NOMO-1 (cell line): ENCODE results near the gene FAM171A1.
A peak's percentile ranks its signal among the peaks of the same experiment; 100 is the strongest.
"Not testable (repeated sequence)": the region's sequence is repeated elsewhere in the genome, so short reads cannot be mapped to it uniquely, and the experiment has no call there.

Experiments used
- DNase-seq, 2 experiments: peaks; one replicate each; lab custom pipeline; 2025; ENCODE audit not compliant: unreplicated experiment in 2 of 2; lab: John Stamatoyannopoulos, UW

Gene FAM171A1

DNA sequence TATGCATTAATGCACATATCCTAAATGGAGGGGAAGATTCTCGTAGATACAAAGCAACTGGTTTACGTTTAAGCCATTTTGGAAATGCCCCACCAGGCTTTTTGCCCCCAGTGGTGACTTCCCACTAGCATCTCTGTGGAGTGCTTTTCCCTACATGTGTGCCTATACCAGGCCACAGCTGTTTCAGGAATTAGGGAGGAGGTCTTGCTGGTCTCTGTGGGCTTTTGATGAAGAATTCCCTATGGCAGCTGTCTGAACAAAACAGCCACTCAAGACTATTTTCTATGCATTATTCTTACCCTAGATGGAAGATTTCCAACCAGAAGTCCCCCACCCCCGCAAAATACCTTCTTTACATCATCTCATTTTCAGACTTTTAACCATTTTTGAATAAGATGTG lies 150.6 kb downstream of the FAM171A1 start:
- DNase-seq, result no peak

DNA sequence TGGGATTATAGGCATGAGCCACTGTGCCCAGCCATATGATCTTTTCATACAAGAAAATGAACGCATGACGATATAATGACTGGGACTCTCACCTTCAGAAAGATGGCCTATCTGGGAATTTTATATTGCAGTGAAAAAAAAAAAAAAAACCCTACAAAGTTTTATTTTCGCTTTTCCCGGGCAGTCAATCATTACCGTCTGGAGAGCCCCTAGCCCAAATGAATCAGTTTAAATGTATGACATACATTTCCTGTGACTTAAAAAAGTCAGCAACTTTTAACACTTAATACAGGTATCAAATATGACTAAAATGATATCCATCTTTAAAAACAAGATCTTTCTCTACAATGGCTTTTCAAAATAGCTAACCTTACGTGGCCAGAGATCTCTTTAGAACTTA lies 154.4 kb downstream of the FAM171A1 start:
- no peak for DNase-seq

DNA sequence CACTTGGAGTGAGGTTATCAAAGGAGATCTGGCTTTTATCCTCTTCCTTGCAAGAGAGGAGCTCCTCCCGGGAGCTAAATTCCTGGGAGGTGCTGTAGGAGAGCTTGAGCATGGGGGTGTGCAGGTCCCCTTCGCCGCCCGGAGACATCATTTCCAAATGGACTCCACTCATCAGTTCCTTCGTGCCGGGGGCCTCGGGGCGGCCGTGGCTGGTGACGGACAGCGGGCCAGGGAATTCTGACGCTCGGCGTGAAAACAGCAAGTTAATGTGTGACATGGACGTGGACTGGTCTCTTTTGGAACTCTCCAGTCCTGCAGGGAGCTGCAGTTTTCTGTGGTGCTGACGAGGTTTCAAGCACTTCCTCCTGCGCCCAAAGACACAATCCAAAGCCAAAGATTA lies 156.9 kb downstream of the FAM171A1 start:
- no peak for DNase-seq

DNA sequence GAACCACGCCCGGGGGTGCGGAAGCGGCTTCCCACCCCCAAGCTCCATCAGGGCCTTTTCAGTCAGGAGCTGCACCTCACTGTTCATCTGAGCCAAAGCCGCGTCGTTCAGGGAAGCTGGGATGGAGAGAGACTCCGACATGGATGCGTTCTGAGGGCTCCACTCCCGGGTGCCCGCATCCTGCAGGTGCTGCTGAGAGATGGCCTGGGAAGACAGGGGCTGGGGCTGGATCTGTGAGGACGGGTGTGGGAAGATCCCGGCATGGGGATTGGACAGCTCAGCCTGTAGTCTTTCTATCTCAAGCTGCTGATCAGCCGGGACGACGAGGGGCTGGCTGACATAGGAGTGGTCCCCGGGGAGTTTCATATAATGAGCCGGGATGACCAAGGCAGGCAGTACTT lies 157.6 kb downstream of the FAM171A1 start:
- DNase-seq, result no peak

DNA sequence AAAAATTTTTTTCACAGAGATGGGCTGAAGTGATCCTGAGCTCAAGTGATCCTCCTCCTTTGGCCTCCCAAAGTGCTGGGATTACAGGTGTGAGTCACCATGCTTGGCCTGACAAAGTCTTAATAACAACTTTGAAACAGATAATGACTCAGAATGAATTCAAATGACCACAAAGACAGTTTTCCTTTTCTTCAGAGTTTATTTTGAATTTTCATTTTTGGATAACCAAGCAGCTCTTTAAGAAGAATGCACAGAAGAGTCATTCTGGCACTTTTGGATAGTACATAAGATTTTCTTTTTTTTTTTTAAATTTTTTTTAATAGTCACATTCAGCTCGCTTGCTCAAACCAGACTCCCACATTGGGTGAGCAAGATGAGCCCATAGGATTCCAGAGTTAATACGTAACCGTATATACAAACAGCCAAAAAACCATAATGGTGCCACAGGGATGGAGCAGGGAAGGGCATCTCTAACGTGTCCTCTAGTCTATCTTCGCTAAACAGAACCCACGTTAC lies 159.6 kb downstream of the FAM171A1 start:
- no peak for DNase-seq

DNA sequence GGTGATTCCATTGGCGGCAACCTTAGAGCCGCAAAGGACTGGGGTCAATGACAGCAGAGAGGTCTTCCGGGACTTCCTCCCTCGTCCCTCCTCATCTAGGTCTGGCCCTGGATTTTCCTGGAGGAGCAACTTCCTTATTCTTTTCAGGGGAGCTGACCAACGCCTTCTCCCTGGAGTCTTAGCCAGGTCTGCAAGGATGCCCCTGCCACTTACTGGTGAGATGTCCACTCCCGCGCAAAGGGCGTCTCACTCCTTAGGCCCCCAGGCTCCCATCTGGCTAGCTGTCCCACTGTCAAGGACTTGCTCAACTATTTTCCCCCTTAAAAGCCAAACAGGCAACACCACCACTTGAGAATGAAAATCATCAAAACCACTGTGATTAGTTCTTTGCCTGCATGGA lies 160.6 kb downstream of the FAM171A1 start:
- no peak for DNase-seq

DNA sequence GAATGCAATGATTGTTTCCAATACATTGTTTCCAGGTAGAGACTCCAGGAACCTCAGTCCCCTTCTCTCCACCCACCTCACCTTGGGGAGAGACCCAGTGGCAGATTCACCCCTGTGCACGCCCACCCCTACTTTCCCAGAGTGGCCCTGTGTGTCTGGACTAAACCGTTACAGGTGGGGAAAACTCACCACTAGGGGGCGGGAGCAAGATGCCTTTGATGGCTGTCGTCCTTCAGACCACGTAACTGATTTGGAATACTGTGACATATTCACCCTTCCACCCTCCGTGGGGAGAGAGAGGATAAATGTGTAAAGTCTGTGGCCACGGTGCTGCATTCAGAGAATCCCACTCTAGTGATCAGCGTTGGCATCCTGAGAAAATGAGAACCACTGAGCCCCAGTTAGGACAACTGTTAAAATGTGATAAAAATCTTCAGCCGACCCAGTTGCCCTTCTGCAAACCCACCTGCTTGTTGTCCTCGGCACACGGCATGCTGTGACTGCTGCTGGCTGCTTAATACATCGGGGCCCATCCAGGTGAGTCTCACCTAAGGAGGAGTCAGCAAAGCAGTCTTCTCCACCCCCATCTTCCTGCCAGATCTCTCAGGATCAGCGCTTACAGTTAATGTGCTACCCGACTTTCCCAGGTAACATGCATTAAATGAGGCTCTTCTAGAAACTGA lies 161.1 kb downstream of the FAM171A1 start:
- DNase-seq, result peak; percentile 37 to 63

DNA sequence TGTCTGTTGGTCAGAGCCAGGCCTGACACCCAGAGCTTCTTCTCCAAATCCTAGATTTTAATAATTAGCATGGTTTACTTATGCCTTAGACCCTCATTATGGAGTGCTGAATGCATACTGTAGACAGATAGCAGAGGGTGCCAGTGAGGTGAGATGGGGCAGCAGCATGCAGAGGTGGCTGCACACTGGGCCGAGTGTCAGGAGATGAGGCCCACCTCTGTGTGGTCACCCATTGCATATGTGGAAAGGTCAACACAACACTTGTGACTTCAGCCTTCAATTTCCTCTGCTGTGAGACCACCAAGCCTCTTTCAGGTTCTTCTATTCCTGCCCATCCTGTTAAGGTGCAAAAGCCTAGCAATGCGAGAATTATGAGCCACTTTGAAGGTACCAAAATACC lies 162.9 kb downstream of the FAM171A1 start:
- DNase-seq, result no peak

DNA sequence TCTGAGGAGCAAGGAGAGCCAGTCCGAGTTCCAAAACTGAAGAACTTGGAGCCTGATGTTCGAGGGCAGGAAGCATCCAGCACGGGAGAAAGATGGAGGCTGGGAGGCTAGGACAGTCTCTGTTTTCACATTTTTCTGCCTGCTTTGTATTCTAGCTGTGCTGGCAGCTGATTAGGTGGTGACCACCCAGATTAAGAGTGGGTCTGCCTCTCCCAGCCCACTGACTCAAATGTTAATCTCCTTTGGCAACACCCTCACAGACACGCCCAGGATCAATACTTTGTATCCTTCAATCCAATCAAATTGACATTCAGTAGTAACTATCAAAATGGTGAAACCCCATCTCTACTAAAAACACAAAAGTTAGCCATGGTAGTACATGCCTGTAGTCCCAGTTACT lies 163.7 kb downstream of the FAM171A1 start:
- not testable (repeated sequence) for DNase-seq

DNA sequence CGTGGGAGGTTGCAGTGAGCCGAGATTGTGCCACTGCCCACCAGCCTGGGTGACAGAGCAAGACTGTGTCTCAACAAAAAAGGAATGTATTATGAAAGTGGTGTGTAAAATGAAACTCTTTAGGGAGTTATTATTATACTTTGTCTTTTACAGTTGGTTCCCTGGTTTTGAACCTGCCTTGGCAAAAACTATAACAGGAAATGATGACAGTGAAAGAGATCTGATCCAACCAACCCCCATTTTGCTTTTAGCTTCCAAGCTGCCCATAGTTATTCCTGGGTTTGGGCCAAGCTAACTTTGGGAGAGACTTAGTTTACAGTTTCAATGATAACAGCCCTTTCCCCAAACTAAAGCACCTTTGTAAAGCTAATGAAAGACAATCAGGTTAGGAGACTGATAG lies 168.4 kb downstream of the FAM171A1 start:
- no peak for DNase-seq

DNA sequence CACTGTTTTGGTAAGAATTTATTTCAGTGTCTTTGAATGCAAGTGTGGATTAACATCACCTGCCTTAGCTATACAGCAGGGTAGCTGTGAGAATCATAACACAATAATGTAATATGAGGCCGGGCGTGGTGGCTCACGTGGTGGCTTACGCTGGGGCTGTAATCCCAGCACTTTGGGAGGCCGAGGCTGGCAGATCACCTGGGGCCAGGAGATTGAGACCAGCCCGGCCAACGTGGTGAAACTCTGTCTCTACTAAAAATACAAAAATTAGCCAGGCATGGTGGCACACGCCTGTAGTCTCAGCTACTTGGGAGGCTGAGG lies 168.8 kb downstream of the FAM171A1 start:
- not testable (repeated sequence) for DNase-seq

DNA sequence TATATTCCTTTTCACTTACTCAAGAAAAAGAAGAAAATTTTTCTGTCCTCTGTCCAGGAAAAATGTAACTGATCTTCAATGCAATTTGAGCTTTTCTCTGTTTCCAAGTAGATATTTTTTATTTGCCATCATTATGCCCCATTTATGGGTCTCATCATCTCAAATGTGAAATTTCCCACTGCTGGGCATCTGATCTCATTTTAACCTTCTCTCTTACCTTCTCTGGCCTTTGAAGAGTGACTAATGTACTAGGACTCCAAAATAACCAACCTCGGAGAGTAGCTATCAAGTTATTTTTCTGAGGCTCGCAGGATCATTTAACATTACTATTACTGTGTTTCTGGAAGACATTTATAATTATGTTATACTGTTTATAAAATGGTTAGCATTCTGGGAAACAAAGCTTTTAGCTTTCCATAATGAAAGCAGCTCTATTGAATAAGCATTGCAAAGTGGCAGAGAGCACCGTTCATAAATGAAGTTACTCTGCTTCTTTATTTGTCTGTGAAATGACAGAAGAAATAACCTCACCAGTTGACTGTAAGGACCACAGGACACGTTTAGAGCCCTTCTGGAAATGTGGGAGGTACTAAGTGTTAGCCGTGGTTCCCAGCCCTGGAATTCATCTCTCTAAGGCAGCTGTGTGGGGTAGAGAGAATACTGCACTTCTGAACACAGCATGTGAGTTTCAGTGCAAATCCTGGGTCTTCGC lies 169.3 kb downstream of the FAM171A1 start:
- DNase-seq, result no peak

DNA sequence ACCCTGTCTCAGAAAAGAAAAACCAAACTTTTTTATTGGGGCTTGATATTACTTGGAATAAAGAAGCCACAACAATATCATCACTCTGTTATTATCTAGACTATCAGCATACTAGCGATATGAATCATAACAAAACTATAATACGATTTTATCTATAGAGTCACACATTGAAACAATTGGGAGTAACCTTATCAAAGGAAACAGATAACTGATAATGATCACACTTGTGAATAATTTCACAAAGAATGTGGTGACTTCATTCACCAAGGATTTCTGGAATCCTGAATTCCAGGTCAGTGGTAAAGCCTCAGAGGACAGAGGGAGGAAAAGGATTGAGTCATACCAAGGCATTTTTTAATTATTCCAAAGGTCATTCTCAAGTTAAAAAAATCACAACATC lies 170.5 kb downstream of the FAM171A1 start:
- no peak for DNase-seq

DNA sequence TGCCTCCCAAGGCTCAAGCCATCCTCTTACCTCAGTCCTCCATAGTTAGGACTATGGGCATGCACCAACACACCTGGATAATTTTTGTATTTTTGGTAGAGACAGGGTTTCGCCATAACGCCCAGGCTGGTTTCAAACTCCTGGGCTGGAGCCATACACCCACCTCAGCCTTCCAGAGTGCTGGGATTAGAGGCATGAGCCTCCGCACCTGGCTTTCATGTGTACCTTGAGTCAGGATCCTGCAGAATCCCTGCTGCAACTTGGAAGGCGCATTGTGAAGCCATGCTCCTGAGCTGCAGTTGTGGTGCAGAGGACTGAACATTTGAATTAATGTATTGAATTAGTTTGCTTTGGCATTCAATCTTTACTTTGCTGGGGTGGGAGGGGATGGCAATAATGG lies 173.2 kb downstream of the FAM171A1 start:
- DNase-seq, result no peak

DNA sequence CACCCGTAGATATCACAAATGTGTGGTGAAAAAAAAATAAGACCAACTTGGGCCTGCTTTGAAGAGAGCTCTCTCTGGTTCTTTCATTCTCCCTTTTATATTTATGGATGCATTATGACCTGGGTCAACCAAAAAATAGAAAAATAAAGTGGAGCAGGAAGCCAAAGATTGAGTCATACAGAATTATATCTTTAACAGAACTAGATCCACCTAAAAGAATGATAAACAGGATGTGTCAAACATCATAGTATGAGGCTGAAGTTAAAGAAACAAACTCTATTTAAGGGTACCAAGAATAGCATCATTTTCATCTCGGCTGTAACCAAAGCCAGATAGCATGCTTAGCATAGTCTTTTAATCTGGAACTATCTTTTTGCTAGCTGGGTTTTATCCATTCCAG lies 173.8 kb downstream of the FAM171A1 start:
- no peak for DNase-seq

DNA sequence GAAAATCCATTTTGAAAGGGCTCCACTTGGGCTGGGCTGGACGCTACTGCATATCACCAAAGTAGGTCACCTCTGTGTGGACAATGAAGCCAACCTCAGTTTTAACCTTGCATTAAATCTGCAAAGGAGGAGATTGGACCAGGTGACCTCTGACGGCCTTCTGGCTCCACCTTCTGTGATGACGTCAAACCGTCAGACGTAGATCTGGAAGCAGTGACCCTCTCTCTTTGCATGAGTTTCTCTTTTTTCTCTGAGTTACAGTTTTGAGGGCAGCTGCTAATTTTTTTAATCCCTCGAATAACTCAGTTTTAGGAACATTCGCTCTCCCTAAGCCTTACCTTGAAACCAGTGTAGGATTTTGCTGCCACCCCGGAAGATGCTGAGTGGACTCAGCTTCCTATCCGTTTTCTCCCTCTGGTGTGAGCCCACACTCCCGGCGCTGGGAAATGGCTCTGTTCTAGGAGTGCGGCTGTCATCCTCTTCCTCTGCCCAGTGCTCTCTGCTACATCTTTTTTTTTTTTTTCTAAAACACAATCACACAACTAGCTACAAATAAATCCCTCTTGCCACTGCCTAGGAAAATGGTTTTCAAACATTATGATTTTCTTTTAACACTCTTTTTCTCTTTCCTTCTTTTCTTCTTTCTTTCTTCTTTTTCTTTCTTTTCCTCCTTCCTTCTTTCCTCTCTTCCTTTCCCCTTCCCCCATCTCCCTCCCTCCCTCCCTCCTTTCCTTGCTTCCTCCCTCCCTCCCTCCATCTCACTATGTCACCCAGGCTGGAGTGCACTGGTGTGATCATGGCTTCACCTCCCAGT lies 174.9 kb downstream of the FAM171A1 start:
- peak; percentile 19 to 44 for DNase-seq

DNA sequence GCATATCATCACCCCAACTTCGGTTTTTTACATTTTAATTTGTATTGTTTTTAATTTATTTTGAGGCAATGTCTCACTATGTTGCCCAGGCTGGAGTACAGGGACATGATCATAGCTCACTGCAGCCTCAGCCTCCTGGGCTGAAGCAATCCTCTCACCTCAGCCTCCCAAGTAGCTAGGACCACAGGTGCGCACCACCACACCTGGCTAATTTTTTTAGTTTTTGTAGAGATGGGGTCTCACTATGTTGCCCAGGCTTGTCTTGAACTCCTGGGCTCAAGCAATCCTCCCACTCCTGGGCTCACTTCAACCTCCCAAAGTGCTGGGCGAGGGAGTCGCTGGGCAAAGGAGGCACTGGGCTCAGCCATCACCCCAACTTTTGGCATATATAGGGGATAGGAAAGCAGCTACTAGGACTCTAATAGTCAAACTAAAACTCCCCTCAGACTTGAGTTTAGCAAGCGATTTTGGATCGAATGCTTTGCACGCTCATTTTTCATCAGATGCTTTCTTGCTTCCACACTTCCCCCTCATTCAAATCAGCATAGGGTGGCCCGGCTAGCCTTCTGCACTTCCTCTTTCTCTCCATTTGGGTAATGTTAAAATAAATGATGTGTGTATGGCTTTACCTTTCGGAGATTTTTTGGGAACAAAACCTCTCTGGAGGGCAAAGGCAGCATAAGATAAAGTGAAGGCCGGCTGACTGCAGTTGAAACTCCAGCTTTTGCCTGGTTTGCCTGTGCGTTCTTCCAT lies 181.8 kb downstream of the FAM171A1 start:
- peak; percentile 55 to 77 for DNase-seq

DNA sequence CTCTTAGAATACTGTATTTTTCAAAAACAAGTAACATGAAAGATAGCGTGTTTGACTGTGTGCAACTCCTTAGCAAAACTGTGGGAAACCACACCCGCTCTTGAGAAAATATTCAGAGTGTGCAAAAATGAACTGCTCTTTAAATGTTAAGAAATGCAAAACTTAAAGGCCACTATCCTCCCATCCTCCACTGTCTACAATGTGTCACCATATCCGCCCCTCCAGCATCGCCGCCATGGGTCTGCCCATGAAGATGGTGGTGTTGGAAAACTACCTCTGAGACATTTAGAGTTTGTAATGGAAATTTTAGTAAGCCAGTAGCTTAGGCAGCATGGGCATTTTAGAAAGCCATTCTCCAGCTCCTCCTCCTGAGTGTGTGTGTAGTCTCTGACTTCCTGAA lies 182.5 kb downstream of the FAM171A1 start:
- DNase-seq, result no peak

DNA sequence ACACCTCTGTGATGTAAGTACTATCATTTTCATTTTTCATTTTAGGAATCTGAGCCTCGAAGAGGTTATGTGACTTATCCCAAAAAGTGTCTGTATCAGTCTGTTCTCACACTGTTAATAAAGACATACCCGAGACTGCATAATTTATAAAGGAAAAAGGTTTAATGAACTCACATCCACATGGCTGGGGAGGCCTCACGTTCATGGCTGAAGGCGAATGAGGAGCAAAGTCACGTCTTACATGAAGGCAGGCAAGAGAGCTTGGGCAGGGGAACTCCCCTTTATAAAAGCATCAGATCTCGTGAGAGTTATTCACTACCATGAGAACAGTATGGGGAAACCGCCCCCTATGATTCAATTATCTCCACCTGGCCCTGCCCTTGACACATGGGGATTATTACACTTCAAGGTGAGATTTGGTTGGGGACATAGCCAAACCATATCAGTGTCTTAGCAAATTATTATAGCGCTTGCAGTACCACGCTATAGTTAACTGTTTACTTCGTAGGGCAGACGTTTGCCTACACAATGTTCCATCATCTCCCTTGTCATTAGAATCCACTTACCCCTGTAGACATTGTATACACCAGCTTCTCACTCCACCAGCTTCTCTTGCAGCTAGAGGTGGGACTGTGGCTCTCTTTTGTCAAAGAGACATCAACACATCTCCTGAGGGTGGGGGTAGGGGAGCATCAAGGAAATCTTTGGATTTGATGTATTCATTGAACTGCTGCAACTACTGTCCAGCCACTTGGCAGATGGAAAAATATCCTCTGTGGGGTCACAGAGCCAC lies 187.2 kb downstream of the FAM171A1 start:
- DNase-seq, result no peak

DNA sequence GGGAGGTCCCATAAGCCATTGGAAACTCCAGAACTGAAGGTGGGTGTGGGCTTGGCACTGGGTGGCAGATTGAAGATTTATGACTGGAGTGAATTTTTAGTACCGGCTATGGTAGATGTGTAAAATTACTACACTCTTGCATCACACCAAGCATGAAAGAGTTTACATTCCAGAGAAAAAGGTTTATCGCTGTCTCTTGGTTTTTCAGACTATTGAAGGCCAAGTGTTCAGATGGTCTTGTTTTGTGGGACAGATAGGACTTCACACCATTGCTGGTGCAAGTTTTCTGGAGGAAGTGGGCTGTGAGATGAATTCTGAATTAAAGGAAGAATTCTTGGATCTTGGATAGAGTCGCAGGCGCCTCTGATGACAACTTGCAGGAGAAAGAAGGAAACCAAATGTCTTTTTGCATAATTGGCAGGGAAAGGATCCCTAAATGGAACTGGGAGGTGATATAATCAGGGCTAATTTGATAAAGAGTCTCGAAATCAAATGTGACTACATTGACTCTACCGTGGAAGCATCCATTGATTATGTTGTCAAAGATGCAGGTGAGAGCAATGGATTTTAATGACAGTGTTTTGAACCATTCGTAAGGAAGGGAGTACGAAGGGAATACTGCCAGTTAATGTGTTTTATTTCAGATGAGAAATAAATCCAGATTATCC lies 188.4 kb downstream of the FAM171A1 start:
- DNase-seq, result peak; percentile 33 to 43
